Measurements from ENCODE around the gene NACC1.

NACC1 gene

GRCh38 chr19:13138171-13138915 lies 20.3 kb downstream of the NACC1 start:
- no peak for DNase-seq

GRCh38 chr19:13138916-13139198 lies 20.8 kb downstream of the NACC1 start:
- DNase-seq = no peak

GRCh38 chr19:13139633-13140311 lies 21.7 kb downstream of the NACC1 start:
- DNase-seq = no peak

- DNase-seq = peak in 2 of 51 donors; percentile 2 to 8
These were observed 28.9 kb downstream of the NACC1 start for GRCh38 chr19:13146763-13147563.

DNA sequence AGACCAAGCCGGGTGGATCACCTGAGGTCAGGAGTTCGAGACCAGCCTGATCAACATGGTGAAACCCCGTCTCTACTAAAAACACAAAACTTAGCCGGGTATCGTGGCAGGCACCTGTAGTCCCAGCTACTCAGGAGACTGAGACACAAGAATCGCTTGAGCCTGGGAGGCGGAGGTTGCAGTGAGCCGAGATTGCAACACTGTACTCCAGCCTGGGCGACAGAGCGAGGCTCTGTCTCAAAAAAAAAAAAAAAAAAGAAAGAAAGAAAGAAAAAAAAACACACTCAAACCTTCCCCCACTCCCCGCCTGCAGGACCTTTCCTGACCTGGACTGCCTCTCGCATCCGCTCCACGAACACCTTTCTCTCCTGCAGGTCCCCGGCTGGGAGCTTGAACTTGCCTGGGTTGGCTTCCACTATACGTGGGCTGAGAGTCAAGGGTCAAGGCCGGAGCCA lies 31.1 kb downstream of the NACC1 start:
- DNase-seq = peak in 2 of 51 donors; percentile 29 to 49

DNA sequence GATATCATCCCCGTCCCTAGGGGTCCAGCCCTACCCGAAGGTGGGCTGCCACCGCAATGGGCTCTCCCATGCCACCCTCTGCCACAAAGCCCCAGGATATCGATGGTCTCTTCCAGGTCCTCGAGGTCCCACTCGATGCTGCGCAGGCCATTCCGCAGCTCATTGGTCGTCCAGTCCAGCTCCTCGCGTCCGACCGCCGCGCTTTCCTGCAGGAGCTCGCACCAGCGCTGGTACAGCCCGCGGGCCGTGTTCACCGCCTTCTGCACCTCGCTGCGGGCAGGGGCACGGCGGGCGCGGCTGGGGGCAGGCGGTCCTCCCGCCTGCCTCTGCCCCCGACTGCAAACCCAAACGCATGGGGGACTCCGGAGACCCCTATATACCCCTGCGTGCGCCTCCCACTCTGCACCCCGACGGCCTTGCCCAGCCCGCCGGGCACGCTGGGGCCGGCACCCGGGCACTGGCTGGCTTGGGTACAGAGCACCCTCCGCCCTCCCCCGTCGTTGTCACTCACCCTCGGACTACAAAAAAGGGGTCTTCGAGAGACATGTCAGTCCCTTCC lies 31.6 kb downstream of the NACC1 start:
- peak in 18 of 51 donors; percentile 25 to 76 (median 53) for DNase-seq

DNA sequence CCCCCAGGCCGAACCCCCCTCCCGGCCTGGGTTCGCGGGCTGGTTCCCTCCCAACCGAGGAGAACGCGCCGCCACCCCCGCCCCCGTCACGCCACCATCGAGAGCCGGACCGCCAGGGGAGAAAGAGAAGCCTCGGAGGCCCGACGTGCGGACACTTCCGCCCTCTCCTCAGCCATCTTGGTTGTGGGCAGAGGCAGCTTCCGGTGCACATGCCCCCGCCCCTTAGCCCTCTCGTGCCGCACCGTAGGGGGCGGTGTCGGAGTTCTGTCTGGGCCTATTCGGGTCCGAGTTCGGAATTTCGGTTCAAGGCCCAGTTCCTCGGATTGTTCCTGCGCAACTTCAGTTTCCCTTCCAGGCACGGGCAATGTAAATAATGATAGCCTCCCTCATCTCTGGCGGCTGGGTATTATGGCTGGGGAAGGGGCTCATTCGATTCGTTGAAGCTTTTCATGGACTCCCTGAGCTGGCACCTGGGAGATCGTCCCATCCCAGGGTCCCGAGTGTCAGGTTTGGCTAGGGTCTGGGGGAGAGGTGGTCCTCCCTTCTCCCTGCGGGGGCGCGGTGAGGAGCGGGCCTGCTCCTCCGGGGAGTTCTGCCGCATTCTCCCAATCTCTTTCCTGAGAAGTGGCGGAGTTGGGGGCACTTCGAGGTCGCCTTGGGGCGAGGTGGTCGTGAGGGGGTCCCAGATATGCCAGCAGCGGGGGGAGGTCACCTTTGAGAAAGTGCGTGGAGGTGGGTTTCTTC lies 32.3 kb downstream of the NACC1 start, which contains the start of the genes IER2 and STX10:
IER2 (plus strand) TSS at position 225 of the 744 bp plus-strand sequence. CDS start 2,776 bp downstream, outside the sequence.
STX10 (minus strand) TSS at position 189 of the 744 bp plus-strand sequence. CDS start 202 bp downstream, outside the sequence.
- peak; percentile 31 to 96 (median 93) for DNase-seq

GRCh38 chr19:13150931-13151604 lies 33.0 kb downstream of the NACC1 start:
- DNase-seq = peak in 7 of 51 donors; percentile 30 to 70 (median 51)

DNA sequence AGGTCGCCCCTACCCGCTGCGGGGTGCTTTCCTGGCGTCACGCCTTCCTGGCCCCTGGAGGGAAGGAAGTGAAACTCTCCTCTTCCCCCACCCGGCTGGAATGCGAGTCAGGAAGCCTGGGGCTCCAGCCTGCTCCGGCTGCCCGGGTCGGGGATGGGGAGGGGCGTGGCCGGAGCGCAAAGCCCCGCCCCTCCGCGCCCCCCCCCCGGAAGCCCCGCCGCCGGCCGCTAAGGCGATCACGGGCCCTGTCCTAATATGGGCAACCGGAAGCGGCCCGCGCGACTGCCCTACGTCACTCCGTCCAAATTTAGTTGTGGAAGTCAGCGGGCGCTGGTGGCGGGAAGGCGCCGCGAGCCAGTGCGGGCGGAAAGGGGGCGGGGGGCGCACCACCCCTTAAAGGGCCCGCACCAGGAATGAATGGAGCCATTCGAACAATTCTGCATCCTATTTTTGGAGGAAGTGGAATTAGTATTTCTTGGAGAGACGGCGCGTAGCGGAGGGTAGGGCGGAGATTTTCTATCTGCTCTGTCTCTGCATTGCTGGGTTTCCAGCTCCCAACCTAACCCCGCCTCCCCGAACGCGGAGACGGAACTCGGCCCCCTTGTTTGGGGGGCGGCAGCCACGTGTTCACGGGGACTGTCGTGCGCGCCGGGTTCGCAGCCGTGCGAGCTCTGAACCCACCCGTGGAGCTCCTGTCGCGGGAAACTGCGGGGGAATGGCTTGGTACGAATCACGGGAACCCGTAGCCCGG lies 33.7 kb downstream of the NACC1 start:
- peak; percentile 74 to 99 (median 95) for DNase-seq

- peak in 2 of 51 donors; percentile 50 to 78 for DNase-seq
These were observed 34.4 kb downstream of the NACC1 start for GRCh38 chr19:13152356-13152973.

DNA sequence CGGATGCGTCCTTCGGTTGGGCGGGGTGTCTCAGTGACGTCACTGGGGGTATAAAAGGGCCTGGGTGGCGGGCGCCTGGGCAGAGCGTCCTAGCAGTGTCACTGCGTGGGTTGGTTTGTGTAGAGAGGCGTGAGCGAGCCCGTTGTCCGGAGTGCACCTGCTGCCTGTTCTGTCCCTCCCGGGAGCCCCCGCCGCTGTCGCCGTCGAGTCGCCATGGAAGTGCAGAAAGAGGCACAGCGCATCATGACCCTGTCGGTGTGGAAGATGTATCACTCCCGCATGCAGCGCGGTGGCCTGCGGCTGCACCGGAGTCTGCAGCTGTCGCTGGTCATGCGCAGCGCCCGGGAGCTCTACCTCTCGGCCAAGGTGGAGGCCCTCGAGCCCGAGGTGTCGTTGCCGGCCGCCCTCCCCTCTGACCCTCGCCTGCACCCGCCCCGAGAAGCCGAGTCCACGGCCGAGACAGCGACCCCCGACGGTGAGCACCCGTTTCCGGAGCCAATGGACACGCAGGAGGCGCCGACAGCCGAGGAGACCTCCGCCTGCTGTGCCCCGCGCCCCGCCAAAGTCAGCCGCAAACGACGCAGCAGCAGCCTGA lies 35.0 kb downstream of the NACC1 start:
- peak in 50 of 51 donors; percentile 78 to 97 (median 93) for DNase-seq

GRCh38 chr19:13153569-13154240 lies 35.6 kb downstream of the NACC1 start:
- DNase-seq = peak in 7 of 51 donors; percentile 14 to 51 (median 35)

DNA sequence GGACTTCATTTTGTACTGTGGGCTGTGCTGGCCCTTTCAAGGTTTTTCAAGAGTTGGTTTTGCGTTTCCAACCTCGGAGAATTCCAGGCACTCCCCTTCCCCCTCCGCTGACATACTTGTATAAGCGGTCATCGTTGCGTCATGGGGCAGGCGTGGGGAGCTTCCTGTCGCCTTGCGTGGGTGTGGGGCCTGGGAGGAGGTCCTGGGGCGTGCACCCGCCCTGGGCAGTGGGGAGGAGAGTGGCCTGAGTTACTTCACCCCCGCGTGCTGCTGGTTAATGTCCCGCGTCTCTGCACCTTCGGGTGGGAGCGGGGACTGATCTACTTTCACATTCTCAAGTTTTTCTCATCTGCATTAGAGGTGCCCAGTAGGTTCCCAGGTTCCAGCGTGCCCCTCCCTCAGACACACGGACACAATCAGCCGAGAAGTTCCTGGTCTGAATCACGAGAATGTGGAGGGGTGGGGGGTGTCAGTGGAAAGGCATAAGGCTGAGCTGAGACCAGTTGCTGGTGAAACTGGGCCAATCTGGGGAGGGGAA lies 36.2 kb downstream of the NACC1 start:
- peak in 32 of 51 donors; percentile 12 to 65 (median 40) for DNase-seq

GRCh38 chr19:13154911-13155471 lies 36.9 kb downstream of the NACC1 start:
- DNase-seq = peak in 22 of 51 donors; percentile 11 to 68 (median 30)

GRCh38 chr19:13155472-13156359 lies 37.7 kb downstream of the NACC1 start:
- DNase-seq = peak in 20 of 51 donors; percentile 3 to 55 (median 25)

GRCh38 chr19:13159713-13160112 lies 41.6 kb downstream of the NACC1 start:
- DNase-seq = no peak

Measured in hypothalamus (tissue), 51 donors.